Large intestine (tissue), 3 donors: Measurements from ENCODE around the gene TMEM42. TPM values are rescaled to one million over a fixed set of nuclear protein-coding genes. Genes with fewer than 3 reads are reported as not detected.

Experiments
- DNase-seq, 2 donors: peaks; one replicate each; pipeline versions ENCODE4 v3.0.0 to v3.0.0-alpha.2; 2013
- H3K27ac ChIP-seq: one replicate; pipeline ENCODE4 v1.5.1; 2013; ENCODE audit warnings: low read length
- H3K27me3 ChIP-seq: 2 replicates; pipeline ENCODE4 v1.6.1; 2013; ENCODE audit warnings: low read length; ENCODE audit not compliant: control insufficient read depth, insufficient read depth
- H3K36me3 ChIP-seq: 2 replicates; pipeline ENCODE4 v1.6.1; 2013; ENCODE audit warnings: low read length; ENCODE audit not compliant: control insufficient read depth, insufficient read depth
- H3K4me1 ChIP-seq: one replicate; pipeline ENCODE4 v1.6.1; 2013; ENCODE audit warnings: low read length; ENCODE audit not compliant: control insufficient read depth, insufficient read depth
- H3K4me3 ChIP-seq: one replicate; pipeline ENCODE4 v1.5.1; 2013; ENCODE audit warnings: low read length
- H3K9me3 ChIP-seq: one replicate; pipeline ENCODE4 v1.6.1; 2013; ENCODE audit warnings: mild to moderate bottlenecking, low read depth, low read length, moderate library complexity; ENCODE audit not compliant: control insufficient read depth
- WGBS: methylation state at CpG from one replicate; pipeline ENCODE4 v1.1.5; 2013; ENCODE audit warnings: low lambda C conversion rate; ENCODE audit not compliant: insufficient coverage; 5-methylcytosine and 5-hydroxymethylcytosine counted together
- polyA plus RNA-seq: library from polyadenylated mRNA; unstranded; fragments of 120-200 nt; gene quantifications from one replicate; pipeline ENCODE4 v1.2.1, GENCODE V29; 2013

TMEM42 gene
- polyA plus RNA-seq, 1 donor = 17.1 TPM

- Histone ChIP-seq H3K27ac (no peak overlapping the region), H3K9me3 (no peaks in the 10 kb centered on the region), H3K4me3 (no peak overlapping the region), H3K4me1 (no peaks in the 10 kb centered on the region), H3K36me3 (no peaks in the 10 kb centered on the region), H3K27me3 (peaks cover 3% of the 10 kb centered on the region)
- no peak for DNase-seq
- WGBS = 80% methylated on average over 1 of the region's 3 CpGs
Observed at GRCh38 chr3:44890258-44890657, 28.5 kb downstream of the TMEM42 start.

- DNase-seq = no peak
- no CpG with 5 or more reads among the region's 3 CpGs for WGBS
- H3K4me3 ChIP-seq = no peak overlapping the region
- H3K27ac ChIP-seq = no peak overlapping the region
- H3K4me1 ChIP-seq = no peaks in the 10 kb centered on the region
- no peaks in the 10 kb centered on the region for H3K27me3 ChIP-seq
- H3K36me3 ChIP-seq = no peaks in the 10 kb centered on the region
- H3K9me3 ChIP-seq = no peaks in the 10 kb centered on the region
Observed at GRCh38 chr3:44890852-44891251, 29.1 kb downstream of the TMEM42 start.

- Histone ChIP-seq H3K4me1 (no peaks in the 10 kb centered on the region), H3K9me3 (no peaks in the 10 kb centered on the region), H3K27ac (no peak overlapping the region), H3K27me3 (no peaks in the 10 kb centered on the region), H3K4me3 (no peak overlapping the region), H3K36me3 (no peaks in the 10 kb centered on the region)
- WGBS = 100% methylated on average over 1 of the region's 3 CpGs
- DNase-seq = no peak
Observed at GRCh38 chr3:44892689-44893088, 31.0 kb downstream of the TMEM42 start.

GRCh38 chr3:44893097-44893496 is 31.4 kb downstream of the TMEM42 start:
- no peak overlapping the region for H3K4me3 ChIP-seq
- no peak overlapping the region for H3K27ac ChIP-seq
- H3K4me1 ChIP-seq = no peaks in the 10 kb centered on the region
- no CpG with 5 or more reads among the region's 2 CpGs for WGBS
- DNase-seq = no peak
- no peaks in the 10 kb centered on the region for H3K36me3 ChIP-seq
- no peaks in the 10 kb centered on the region for H3K9me3 ChIP-seq
- H3K27me3 ChIP-seq = no peaks in the 10 kb centered on the region

GRCh38 chr3:44894485-44894884 is 32.8 kb downstream of the TMEM42 start:
- peaks cover 5% of the 10 kb centered on the region for H3K27me3 ChIP-seq

GRCh38 chr3:44896440-44896839 is 34.7 kb downstream of the TMEM42 start:
- Histone ChIP-seq H3K27ac (no peak overlapping the region), H3K9me3 (no peaks in the 10 kb centered on the region), H3K27me3 (peaks cover 12% of the 10 kb centered on the region), H3K4me1 (no peaks in the 10 kb centered on the region), H3K4me3 (no peak overlapping the region), H3K36me3 (no peaks in the 10 kb centered on the region)
- WGBS = no CpG with 5 or more reads among the region's 2 CpGs
- DNase-seq = no peak

More at GRCh38 chr3:44894485-44894884, 32.8 kb downstream of the TMEM42 start:
- no peak overlapping the region for H3K4me3 ChIP-seq
- no peak for DNase-seq
- no peaks in the 10 kb centered on the region for H3K4me1 ChIP-seq
- no peak overlapping the region for H3K27ac ChIP-seq
- no CpG with 5 or more reads among the region's 5 CpGs for WGBS
- no peaks in the 10 kb centered on the region for H3K9me3 ChIP-seq
- H3K36me3 ChIP-seq = no peaks in the 10 kb centered on the region

- no peaks in the 10 kb centered on the region for H3K36me3 ChIP-seq
- peaks cover 12% of the 10 kb centered on the region for H3K27me3 ChIP-seq
- H3K9me3 ChIP-seq = no peaks in the 10 kb centered on the region
- no peak for DNase-seq
- no CpG with 5 or more reads among the region's 13 CpGs for WGBS
- H3K4me3 ChIP-seq = no peak overlapping the region
- no peaks in the 10 kb centered on the region for H3K4me1 ChIP-seq
- H3K27ac ChIP-seq = no peak overlapping the region
Observed at GRCh38 chr3:44899683-44900367, 38.1 kb downstream of the TMEM42 start.

GRCh38 chr3:44902628-44903027 is 40.9 kb downstream of the TMEM42 start:
- H3K9me3 ChIP-seq = no peaks in the 10 kb centered on the region
- no CpG with 5 or more reads among the region's 4 CpGs for WGBS
- H3K4me3 ChIP-seq = no peak overlapping the region
- DNase-seq = no peak
- H3K4me1 ChIP-seq = no peaks in the 10 kb centered on the region
- no peak overlapping the region for H3K27ac ChIP-seq
- H3K27me3 ChIP-seq = peaks cover 12% of the 10 kb centered on the region
- no peaks in the 10 kb centered on the region for H3K36me3 ChIP-seq

- Histone ChIP-seq H3K4me1 (no peaks in the 10 kb centered on the region), H3K9me3 (no peaks in the 10 kb centered on the region), H3K27ac (no peak overlapping the region), H3K27me3 (peaks cover 12% of the 10 kb centered on the region), H3K4me3 (no peak overlapping the region), H3K36me3 (no peaks in the 10 kb centered on the region)
- WGBS = no CpG with 5 or more reads among the region's 2 CpGs
- DNase-seq = no peak
Observed at GRCh38 chr3:44903314-44903713, 41.6 kb downstream of the TMEM42 start.

- no peaks in the 10 kb centered on the region for H3K9me3 ChIP-seq
- H3K27ac ChIP-seq = no peak overlapping the region
- no peaks in the 10 kb centered on the region for H3K36me3 ChIP-seq
- no peaks in the 10 kb centered on the region for H3K4me1 ChIP-seq
- DNase-seq = no peak
- no CpG with 5 or more reads among the region's 15 CpGs for WGBS
- peaks cover 13% of the 10 kb centered on the region for H3K27me3 ChIP-seq
- no peak overlapping the region for H3K4me3 ChIP-seq
Observed at GRCh38 chr3:44903751-44904150, 42.0 kb downstream of the TMEM42 start.
